Mesothelial cell of epicardium (in vitro differentiated cells): ENCODE data around the gene SERPINE2. TPM values are rescaled to one million over a fixed set of nuclear protein-coding genes. Genes with fewer than 3 reads are reported as not detected.

Experiments
- DNase-seq, 2 experiments: peaks; one replicate each; pipeline ENCODE4 v3.0.0; 2021; ENCODE audit warnings: low spot score in 2 of 2; ENCODE audit not compliant: unreplicated experiment in 2 of 2
- H3K27ac Mint-ChIP-seq: 2 replicates; pipeline ENCODE4 v1.8.0; 2021; ENCODE audit warnings: mixed read lengths
- H3K27me3 Mint-ChIP-seq: 2 replicates; pipeline ENCODE4 v1.8.0; 2021; ENCODE audit warnings: low read depth, mixed read lengths
- H3K36me3 Mint-ChIP-seq: 2 replicates; pipeline ENCODE4 v1.8.0; 2021; ENCODE audit warnings: mixed read lengths
- H3K4me1 Mint-ChIP-seq: 2 replicates; pipeline ENCODE4 v1.8.0; 2021; ENCODE audit warnings: mixed read lengths
- H3K4me3 Mint-ChIP-seq: 2 replicates; pipeline ENCODE4 v1.8.0; 2021; ENCODE audit warnings: mild to moderate bottlenecking, moderate library complexity, mixed read lengths
- H3K9me3 Mint-ChIP-seq: 2 replicates; pipeline ENCODE4 v1.8.0; 2021; ENCODE audit warnings: mixed read lengths
- CTCF ChIP-seq: fragments of 200-600 bp; sonication (generic); IDR thresholded peaks from one replicate; pipeline ENCODE4 v1.5.0; 2021; ENCODE audit warnings: antibody characterized with exemption; ENCODE audit not compliant: unreplicated experiment
- total RNA-seq: library from RNA; stranded (reverse); gene quantifications from 3 replicates; pipeline ENCODE4 v1.2.1, GENCODE V29; 2021

Gene SERPINE2
- total RNA-seq, 1 donor from 2014 or later, result 49.9 TPM

- Mint-ChIP-seq H3K9me3 (peaks cover 9% of the 10 kb centered on the region), H3K4me3 (no peak overlapping the region), H3K36me3 (no peaks in the 10 kb centered on the region), H3K27ac (no peak overlapping the region), H3K27me3 (peaks cover 1% of the 10 kb centered on the region), H3K4me1 (peaks cover 4% of the 10 kb centered on the region)
- no peak for DNase-seq
- no peak for TF ChIP-seq CTCF
Observed at GRCh38 chr2:224059178-224059577, 20.1 kb upstream of the SERPINE2 start.

GRCh38 chr2:224058048-224058775 is 19.1 kb upstream of the SERPINE2 start:
- peaks cover 9% of the 10 kb centered on the region for H3K9me3 Mint-ChIP-seq
- no peak for DNase-seq
- no peak for TF ChIP-seq CTCF
- H3K36me3 Mint-ChIP-seq, result no peaks in the 10 kb centered on the region
- H3K27me3 Mint-ChIP-seq, result peaks cover 1% of the 10 kb centered on the region
- peaks cover 4% of the 10 kb centered on the region for H3K4me1 Mint-ChIP-seq
- no peak overlapping the region for H3K4me3 Mint-ChIP-seq
- H3K27ac Mint-ChIP-seq, result no peak overlapping the region

- DNase-seq, result no peak
- Mint-ChIP-seq H3K27me3 (peaks cover 5% of the 10 kb centered on the region), H3K27ac (no peak overlapping the region), H3K4me3 (no peak overlapping the region), H3K9me3 (peaks cover 9% of the 10 kb centered on the region), H3K36me3 (no peaks in the 10 kb centered on the region), H3K4me1 (no peaks in the 10 kb centered on the region)
- TF ChIP-seq CTCF, result no peak
Observed at GRCh38 chr2:224056889-224057288, 17.8 kb upstream of the SERPINE2 start.

- no peak overlapping the region for H3K4me3 Mint-ChIP-seq
- TF ChIP-seq CTCF, result no peak
- H3K27ac Mint-ChIP-seq, result no peak overlapping the region
- no peaks in the 10 kb centered on the region for H3K4me1 Mint-ChIP-seq
- no peak for DNase-seq
- peaks cover 16% of the 10 kb centered on the region for H3K27me3 Mint-ChIP-seq
- H3K36me3 Mint-ChIP-seq, result no peaks in the 10 kb centered on the region
- H3K9me3 Mint-ChIP-seq, result peaks cover 11% of the 10 kb centered on the region
Observed at GRCh38 chr2:224055101-224055500, 16.0 kb upstream of the SERPINE2 start.

GRCh38 chr2:224046752-224047151 is 7.7 kb upstream of the SERPINE2 start:
- Mint-ChIP-seq H3K27ac (no peak overlapping the region), H3K27me3 (peaks cover 42% of the 10 kb centered on the region), H3K36me3 (no peaks in the 10 kb centered on the region), H3K4me3 (no peak overlapping the region), H3K9me3 (peaks cover 9% of the 10 kb centered on the region), H3K4me1 (peaks cover 8% of the 10 kb centered on the region)
- TF ChIP-seq CTCF, result no peak
- DNase-seq, result no peak
